Activated CD4-positive, alpha-beta T cell treated with anti-CD3 and anti-CD28 coated beads, Interleukin-2, amount 50 U/mL, for 24 hours (primary cell): ENCODE measurements around the gene PAM.

Experiments
- DNase-seq, 2 donors: peaks; one replicate each; pipeline ENCODE4 v3.0.0-alpha.2; 2020; ENCODE audit warnings: low read depth in 1 of 2, low spot score in 1 of 2

Gene PAM

GRCh38 chr5:102754767-102755431 lies at the start of gene PAM:
PAM (plus strand) TSS chr5:102755305; CDS start chr5:102866196, 110,891 bp downstream.
- DNase-seq = peak; percentile 53 to 62

DNA sequence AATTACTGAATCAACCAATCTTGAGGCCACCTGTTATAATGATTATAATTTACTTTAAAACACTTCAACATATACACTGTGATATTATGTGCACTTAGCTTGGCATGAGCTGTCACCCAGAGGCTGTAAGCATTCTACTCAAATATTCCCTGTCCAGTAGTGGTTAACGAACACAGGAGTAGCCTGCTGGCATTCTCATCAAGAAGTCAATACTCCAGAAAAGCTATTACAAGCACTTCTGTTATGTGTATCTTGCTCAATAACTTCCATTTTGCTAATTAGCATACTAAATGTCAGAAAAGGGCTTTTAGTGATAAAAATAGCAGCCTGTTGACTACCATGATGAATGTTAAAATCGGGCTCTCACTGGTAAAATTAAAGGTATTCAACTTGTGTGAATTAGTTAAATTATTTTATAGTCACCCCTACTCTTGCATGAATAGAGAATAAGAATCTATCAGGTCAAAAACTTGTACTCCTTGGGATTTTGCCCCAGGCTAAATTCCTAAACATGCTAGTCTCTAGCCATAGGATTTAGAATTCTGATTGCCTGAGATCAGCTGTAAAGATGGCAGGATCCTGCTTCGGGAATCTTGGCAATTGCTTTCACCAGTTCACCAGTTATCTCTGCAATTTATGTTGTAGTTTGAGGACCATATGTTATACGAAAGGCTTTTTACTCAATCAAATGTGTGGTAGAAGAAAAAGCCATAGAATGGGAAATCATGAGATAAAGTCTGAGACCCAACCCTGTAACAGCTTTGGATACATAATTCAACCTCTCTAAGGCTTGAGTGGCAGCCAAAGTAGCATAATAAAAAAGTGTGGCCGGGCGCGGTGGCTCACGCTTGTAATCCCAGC lies 43.4 kb upstream of the PAM start:
- no peak for DNase-seq

GRCh38 chr5:102713278-102713677 lies 41.8 kb upstream of the PAM start:
- no peak for DNase-seq

DNA sequence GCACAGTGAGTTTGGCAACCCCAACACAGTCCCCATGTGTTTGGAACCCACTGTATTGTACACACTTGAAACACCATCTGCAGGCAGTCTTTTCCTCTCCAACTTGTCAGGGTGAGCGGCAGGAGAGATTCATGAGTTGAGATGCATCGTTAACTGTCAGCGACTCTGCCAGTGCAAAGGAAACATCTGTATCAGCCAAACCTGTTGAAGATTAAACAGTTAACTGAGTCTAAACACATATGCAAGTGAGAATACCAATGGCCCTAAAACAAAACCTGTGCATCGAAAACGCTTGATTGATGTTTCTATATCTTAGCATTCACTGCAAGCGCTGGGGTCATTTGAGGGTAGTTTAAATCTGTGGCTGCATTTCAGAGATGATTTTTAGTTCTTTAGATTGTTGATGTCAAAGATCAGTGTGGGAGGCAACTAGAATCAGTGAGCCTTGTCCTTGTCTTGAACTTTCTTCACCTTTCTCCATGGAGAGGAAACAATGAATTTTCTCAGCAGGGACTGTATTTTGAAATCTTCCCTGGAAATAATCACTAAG lies 41.3 kb upstream of the PAM start:
- no peak for DNase-seq

- no peak for DNase-seq
These were observed 39.9 kb upstream of the PAM start for GRCh38 chr5:102715082-102715807.

DNA sequence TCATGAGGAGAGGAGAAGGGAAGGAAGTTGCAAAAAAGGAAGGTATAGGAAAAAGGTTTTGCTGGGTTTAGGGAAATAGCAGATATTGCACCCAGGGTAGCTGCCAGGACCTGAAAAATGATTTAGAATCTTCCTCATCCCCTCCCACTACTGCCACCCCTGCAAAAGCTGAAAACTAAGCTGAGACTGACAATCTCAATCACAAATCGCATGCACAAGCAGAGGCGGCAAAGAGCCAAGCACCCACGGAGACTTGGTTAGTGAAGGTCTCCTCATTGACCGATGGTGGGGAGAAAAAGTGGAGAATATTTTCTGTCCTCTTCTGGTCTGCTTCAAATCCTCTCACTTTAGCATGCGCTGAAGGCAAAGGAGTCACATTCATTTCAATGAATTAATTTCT lies 39.1 kb upstream of the PAM start:
- no peak for DNase-seq

DNA sequence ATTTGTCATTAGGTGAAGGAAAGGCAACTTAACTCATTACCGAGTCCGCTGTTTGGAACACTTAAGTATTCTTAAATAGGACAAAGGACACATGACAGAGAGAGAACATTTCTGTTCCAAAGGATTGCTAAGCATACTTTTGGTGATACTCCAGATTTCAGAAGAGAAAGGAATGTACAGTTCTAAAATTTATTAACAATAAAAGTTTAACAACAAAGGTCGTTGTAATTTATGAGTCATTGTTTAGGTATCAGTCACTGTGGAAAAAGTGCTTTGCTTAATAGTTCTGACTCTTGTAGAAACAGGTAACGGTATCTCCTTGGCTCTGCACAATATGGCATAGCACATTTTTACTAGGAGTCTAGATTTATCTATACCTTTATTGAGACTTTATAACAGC lies 36.3 kb upstream of the PAM start:
- DNase-seq = no peak

GRCh38 chr5:102719886-102720285 lies 35.2 kb upstream of the PAM start:
- no peak for DNase-seq

DNA sequence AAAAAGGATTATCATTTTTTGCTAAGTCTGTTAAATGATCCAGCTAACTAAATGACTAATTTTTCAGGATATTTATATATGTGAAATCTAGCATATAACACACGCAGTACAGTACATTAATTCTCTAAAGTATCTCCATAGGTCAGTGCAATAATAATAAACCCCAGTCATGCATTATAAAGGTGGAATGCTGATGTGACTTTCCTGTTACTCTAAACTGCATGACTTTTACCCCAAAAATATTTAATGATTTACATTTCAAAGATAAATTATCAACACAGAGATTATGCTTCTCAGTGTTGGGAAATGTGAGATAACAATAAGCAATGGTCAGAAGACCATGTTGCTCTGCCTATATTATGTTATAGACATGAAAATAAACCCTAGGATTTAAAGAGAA lies 34.1 kb upstream of the PAM start:
- no peak for DNase-seq

GRCh38 chr5:102722931-102723330 lies 32.2 kb upstream of the PAM start:
- DNase-seq = no peak

GRCh38 chr5:102731693-102732092 lies 23.4 kb upstream of the PAM start:
- no peak for DNase-seq

DNA sequence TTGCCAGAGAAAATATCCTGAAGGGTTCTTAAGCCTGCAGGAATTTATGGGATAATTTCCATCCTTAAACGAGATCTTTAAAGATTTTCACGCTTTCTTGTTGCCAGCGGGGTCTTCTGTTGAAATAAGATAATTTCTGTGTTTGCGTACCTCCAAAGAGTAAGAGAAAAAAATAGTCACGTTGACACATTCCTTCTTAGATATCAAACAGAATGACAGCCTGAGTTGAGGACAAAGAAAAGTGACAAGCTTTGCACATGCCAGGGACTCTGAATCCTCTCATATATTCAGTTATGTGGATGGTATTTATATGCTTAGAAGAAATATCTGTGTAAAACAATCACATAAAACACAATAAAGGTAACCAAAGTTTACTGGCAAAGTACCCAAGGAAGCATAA lies 21.6 kb upstream of the PAM start:
- no peak for DNase-seq

- no peak for DNase-seq
These were observed 17.9 kb upstream of the PAM start for GRCh38 chr5:102737161-102737560.

DNA sequence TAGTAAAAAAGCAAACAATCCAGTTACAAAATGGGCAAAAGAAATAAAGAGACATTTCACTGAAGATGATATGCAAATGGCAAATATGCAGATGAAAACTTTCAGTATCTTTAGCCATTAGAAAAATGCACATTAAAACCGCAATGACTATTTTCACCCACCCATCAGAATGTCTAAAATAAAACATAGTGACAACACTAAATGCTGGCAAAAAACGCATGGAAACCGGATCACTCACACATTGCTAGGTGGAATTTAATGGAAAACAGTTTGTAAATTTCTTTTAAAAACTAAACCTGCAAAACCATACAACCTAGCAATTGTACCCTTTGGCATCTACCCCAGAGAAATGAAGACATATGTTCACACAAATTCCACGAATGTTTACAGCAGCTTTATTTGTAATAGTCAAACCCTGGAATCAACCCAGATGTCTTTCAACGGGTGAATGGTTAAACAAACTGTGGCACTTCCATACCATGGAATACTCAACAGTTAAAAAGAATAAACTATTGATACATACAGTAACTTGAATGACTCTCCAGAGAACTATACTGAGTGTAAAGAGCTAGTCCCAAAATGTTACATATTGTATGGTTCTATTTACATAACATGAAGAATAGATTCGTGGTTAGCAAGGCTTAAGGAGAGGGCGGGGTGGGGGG lies 17.2 kb upstream of the PAM start:
- DNase-seq = no peak

GRCh38 chr5:102740515-102740914 lies 14.6 kb upstream of the PAM start:
- DNase-seq = no peak

- no peak for DNase-seq
These were observed 12.9 kb upstream of the PAM start for GRCh38 chr5:102742215-102742614.

GRCh38 chr5:102743900-102744299 lies 11.2 kb upstream of the PAM start:
- DNase-seq = no peak

GRCh38 chr5:102747386-102748166 lies 7.5 kb upstream of the PAM start:
- no peak for DNase-seq

DNA sequence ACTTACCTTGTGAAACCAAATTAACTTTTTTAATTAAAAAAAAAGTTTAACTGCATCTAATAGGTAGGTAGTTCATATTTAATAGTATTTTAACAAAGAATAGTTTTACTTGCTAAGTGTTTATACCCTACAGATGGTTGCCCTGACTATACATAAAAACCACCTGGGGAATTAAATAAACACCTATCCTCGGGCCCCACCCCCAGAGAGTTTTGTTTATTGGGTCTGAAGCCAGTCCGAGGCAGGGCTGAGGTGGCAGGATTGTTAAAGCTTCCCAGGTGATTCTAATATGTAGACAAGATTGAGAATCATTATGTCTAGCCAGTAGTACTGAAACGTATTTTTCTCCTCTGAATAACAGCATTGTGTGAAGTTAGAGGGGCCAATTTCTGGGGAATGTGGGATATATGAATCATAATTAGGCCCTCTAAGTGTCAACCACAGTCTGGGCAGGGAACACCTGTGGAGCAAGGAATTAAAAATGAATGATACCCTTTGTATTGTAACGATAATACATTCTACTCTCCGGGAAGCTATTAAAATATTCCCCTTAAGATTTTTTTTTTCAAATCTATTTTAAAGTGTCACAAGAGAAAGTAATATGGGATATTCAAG lies 5.6 kb upstream of the PAM start:
- DNase-seq = no peak
